Lower leg skin (tissue), 4 donors: ENCODE data around the gene HMCN2. TPM values are rescaled to one million over a fixed set of nuclear protein-coding genes. Genes with fewer than 3 reads are reported as not detected.
"Not testable (repeated sequence)": the region's sequence is repeated elsewhere in the genome, so short reads cannot be mapped to it uniquely, and the experiment has no call there.

Experiments
- DNase-seq, 2 donors: peaks; one replicate each; pipeline ENCODE4 v3.0.0-alpha.2; 2019; ENCODE audit warnings: low spot score in 2 of 2
- H3K4me3 ChIP-seq: fragments of 200-600 bp; sonication (generic); 2 replicates; pipeline ENCODE4 v1.5.1; 2017; ENCODE audit warnings: mild to moderate bottlenecking, low read depth; ENCODE audit not compliant: poor library complexity, severe bottlenecking
- POLR2A ChIP-seq, 2 donors: fragments of 450-650 bp; IDR thresholded peaks; one replicate each; pipeline ENCODE4 v1.6.1; 2016 to 2017; ENCODE audit warnings: antibody characterized with exemption in 2 of 2, mild to moderate bottlenecking in 1 of 2, moderate library complexity in 1 of 2
- WGBS, 2 donors: methylation state at CpG; one replicate each; pipeline ENCODE4 v1.1.5; 2018; 5-methylcytosine and 5-hydroxymethylcytosine counted together
- intact Hi-C: fragments of 100-400 bp; cut with DNase I; formaldehyde crosslinking; loops from one replicate; pipeline ENCODE4 v1.15.0; 2023; ENCODE audit warnings: low total_unique reads
- total RNA-seq, 4 donors: library from RNA; depleted of rRNA; stranded (reverse); fragments of >200 nt; gene quantifications; one replicate each; pipeline ENCODE4 v1.1.0, GENCODE V29; 2016
- TF ChIP-seq, protein P1 (sequence below), 3 donors: fragments of 450-650 bp; IDR thresholded peaks; one replicate each; pipeline ENCODE4 v1.5.1; 2016; ENCODE audit warnings: antibody characterized with exemption in 3 of 3, mild to moderate bottlenecking in 3 of 3, moderate library complexity in 2 of 3

Gene HMCN2
- total RNA-seq, 4 donors from 2014 or later = 1.9 to 4.3 (median 3.0) TPM

DNA sequence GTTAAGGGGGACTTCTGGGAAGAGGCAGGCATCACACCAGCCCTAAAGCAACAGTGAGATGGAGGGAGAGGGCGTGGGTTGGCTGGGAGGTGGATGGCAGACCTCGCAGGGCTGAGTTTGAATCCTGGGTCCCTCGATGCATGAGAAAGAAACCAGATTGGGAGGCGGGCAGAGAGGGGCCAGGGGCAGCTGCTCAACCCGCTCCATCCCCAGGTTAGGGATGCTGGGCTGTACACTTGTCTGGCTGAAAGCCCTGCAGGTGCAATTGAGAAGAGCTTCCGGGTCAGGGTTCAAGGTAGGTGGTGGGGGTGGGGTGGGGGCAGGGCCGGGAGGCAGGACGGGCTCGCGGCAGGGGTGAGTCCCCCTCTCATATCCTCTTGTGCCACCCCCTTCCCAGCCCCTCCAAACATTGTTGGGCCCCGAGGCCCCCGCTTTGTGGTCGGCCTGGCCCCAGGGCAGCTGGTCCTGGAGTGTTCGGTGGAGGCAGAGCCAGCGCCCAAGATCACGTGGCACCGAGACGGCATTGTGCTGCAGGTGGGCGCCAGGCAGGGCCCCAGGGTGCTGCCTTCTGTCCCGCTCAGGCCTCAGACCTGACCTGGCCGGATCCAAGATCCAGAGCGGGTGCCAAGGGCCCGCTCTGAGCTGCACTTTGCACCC lies 129.4 kb downstream of the HMCN2 start:
- no peak for TF ChIP-seq POLR2A (IDR thresholded peaks at IDR 0.05)
- TF ChIP-seq, protein P1, sequence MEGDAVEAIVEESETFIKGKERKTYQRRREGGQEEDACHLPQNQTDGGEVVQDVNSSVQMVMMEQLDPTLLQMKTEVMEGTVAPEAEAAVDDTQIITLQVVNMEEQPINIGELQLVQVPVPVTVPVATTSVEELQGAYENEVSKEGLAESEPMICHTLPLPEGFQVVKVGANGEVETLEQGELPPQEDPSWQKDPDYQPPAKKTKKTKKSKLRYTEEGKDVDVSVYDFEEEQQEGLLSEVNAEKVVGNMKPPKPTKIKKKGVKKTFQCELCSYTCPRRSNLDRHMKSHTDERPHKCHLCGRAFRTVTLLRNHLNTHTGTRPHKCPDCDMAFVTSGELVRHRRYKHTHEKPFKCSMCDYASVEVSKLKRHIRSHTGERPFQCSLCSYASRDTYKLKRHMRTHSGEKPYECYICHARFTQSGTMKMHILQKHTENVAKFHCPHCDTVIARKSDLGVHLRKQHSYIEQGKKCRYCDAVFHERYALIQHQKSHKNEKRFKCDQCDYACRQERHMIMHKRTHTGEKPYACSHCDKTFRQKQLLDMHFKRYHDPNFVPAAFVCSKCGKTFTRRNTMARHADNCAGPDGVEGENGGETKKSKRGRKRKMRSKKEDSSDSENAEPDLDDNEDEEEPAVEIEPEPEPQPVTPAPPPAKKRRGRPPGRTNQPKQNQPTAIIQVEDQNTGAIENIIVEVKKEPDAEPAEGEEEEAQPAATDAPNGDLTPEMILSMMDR (IDR thresholded peaks at IDR 0.05) = no peak
- intact Hi-C loops = no loop called here
- H3K4me3 ChIP-seq = no peak overlapping the region
- 88 to 89% methylated on average over 16 to 23 of the region's 23 CpGs for WGBS, 2 donors
- DNase-seq = no peak

DNA sequence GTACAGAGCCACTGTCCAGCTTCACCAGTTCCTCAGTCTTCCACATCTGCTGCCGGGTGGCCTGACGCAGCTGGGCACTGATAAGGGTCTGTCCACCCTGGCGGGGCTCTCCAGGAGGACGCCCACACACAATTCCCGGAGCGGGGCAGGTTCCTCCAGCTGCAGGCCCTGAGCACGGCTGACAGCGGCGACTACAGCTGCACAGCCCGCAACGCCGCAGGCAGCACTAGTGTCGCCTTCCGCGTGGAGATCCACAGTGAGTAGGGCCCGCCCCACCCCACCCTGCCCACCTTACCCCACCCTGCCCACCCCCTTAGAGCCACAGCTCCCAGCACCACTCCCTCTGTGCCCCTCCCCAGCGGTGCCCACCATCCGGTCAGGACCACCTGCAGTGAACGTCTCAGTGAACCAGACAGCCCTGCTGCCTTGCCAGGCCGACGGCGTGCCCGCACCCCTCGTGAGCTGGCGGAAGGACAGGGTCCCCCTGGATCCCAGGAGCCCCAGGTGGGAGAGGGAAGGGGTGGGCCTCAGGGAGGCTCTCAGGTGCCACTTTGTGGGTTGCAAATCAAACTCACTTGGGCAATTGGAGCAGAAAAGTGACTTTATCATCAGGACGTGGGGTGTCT lies 130.4 kb downstream of the HMCN2 start:
- no peak overlapping the region for H3K4me3 ChIP-seq
- TF ChIP-seq POLR2A (IDR thresholded peaks at IDR 0.05) = no peak
- TF ChIP-seq, protein P1 (IDR thresholded peaks at IDR 0.05) = no peak
- intact Hi-C loops = no loop called here
- no peak for DNase-seq
- WGBS, 2 donors = 88 to 91% methylated on average over 19 to 22 of the region's 26 CpGs

DNA sequence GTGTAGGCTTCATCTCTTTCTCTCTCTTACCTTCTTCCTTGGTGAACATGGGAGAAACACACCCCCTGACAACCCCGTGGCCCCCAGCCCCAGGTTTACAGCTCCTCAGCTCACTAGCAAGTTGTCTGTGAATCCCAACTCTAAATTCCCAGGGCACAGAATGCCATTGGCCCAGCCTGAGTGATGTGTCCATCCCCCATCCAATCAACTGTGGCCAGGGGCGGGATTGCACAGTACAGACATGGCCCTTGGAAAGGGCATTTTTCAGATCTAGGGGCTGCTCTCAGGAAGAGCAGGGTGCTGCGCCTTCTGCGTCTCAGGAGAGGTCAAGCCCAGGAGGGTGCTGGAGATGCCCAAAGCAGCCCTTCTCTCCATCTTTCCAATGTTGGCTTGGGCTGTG lies 131.0 kb downstream of the HMCN2 start:
- intact Hi-C loops = no loop called here
- no peak for DNase-seq
- no peak overlapping the region for H3K4me3 ChIP-seq
- 93 to 98% methylated on average over 4 of the region's 4 CpGs for WGBS, 2 donors
- no peak for TF ChIP-seq POLR2A (IDR thresholded peaks at IDR 0.05)

DNA sequence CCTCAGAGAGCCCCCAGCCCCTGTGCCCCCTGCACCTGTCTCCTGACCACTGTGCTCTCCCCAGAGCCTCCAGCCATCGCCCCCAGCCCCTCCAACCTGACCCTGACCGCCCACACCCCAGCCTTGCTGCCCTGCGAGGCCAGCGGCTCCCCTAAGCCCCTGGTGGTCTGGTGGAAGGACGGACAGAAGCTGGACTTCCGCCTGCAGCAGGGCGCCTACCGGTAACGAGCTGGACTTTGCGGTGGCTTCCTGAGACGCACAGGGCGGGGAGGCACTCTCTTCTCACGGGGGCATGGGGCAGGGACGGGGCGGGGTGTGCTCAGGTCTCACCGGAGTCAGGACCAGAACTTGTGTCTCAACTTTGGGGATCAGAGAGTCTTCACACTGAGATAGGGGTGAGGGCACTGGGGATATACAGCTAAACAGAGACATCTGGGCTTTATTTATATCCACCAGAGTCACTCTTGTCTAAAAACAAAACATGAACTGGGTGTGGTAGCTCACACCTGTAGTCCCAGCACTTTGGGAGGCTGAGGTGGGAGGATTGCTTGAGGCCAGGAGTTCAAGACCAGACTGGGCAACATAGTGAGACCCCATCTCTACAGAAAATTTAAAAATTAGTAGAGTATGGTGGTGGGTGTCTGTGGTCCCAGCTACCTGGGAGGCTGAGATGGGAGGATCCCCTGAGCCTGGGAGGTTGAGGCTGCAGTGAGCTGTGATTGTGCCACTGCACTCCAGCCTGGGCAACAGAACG lies 133.1 kb downstream of the HMCN2 start:
- no peak overlapping the region for H3K4me3 ChIP-seq
- intact Hi-C loops = no loop called here
- DNase-seq = no peak
- no peak for TF ChIP-seq POLR2A (IDR thresholded peaks at IDR 0.05)
- TF ChIP-seq, protein P1 (IDR thresholded peaks at IDR 0.05) = no peak
- 79 to 88% methylated on average over 9 to 17 of the region's 17 CpGs for WGBS, 2 donors

- intact Hi-C loops = no loop called here
- DNase-seq = no peak
- H3K4me3 ChIP-seq = no peak overlapping the region
- 52 to 69% methylated on average over 8 of the region's 8 CpGs for WGBS, 2 donors
- TF ChIP-seq, protein P1 (IDR thresholded peaks at IDR 0.05) = no peak
- TF ChIP-seq POLR2A (IDR thresholded peaks at IDR 0.05) = no peak
These were observed 134.2 kb downstream of the HMCN2 start for GRCh38 chr9:130399768-130400167.

GRCh38 chr9:130400870-130401269 lies 135.3 kb downstream of the HMCN2 start:
- intact Hi-C loops = no loop called here
- WGBS, 2 donors = 93 to 94% methylated on average over 8 of the region's 8 CpGs
- no peak for DNase-seq

GRCh38 chr9:130401742-130402141 lies 136.2 kb downstream of the HMCN2 start:
- H3K4me3 ChIP-seq, intact Hi-C loops, DNase-seq: not testable (repeated sequence)
- WGBS, 2 donors = 89 to 98% methylated on average over 3 of the region's 3 CpGs

More at GRCh38 chr9:130400870-130401269, 135.3 kb downstream of the HMCN2 start:
- H3K4me3 ChIP-seq = no peak overlapping the region
- TF ChIP-seq POLR2A (IDR thresholded peaks at IDR 0.05) = no peak
- TF ChIP-seq, protein P1 (IDR thresholded peaks at IDR 0.05) = no peak
